Measurements from ENCODE around the gene RDH13. TPM values are rescaled to one million over a fixed set of nuclear protein-coding genes. Genes with fewer than 3 reads are reported as not detected.
"Not testable (repeated sequence)": the region's sequence is repeated elsewhere in the genome, so short reads cannot be mapped to it uniquely, and the experiment has no call there.

RDH13 gene
- total and polyA plus RNA-seq, 9 donors = 7.8 to 17.3 (median 11.8) TPM

GRCh38 chr19:55041627-55042343 lies 21.2 kb downstream of the RDH13 start:
- Histone ChIP-seq H3K36me3 (no peaks in the 10 kb centered on the region), H3K27me3 (no peaks in the 10 kb centered on the region), H3K4me1 (ENCODE audit: insufficient read depth) (no peaks in the 10 kb centered on the region), H3K9me3 (no peaks in the 10 kb centered on the region), H3K4me3 (no peak overlapping the region), H3K27ac (no peak overlapping the region)
- DNase-seq = no peak
- TF ChIP-seq EP300 (IDR thresholded peaks at IDR 0.05) = no peak
- no peak for TF ChIP-seq CTCF (IDR thresholded peaks at IDR 0.05)
- no peak for TF ChIP-seq POLR2A (IDR thresholded peaks at IDR 0.05)
- intact Hi-C loops (cut with DNase I) = no loop called here
- WGBS, 3 donors = 81 to 83% (median 83%) methylated on average over 30 of the region's 30 CpGs

GRCh38 chr19:55041244-55041626 lies 21.7 kb downstream of the RDH13 start:
- Histone ChIP-seq H3K27me3 (no peaks in the 10 kb centered on the region), H3K36me3 (no peaks in the 10 kb centered on the region), H3K4me1 (ENCODE audit: insufficient read depth) (no peaks in the 10 kb centered on the region), H3K9me3 (no peaks in the 10 kb centered on the region), H3K27ac (no peak overlapping the region), H3K4me3 (no peak overlapping the region)
- TF ChIP-seq CTCF (IDR thresholded peaks at IDR 0.05) (no peak), POLR2A (IDR thresholded peaks at IDR 0.05) (no peak), EP300 (IDR thresholded peaks at IDR 0.05) (no peak)
- 89 to 91% (median 91%) methylated on average over 10 of the region's 10 CpGs for WGBS, 3 donors
- intact Hi-C loops (cut with DNase I) = no loop called here
- DNase-seq = no peak

- 87 to 90% (median 87%) methylated on average over 12 of the region's 12 CpGs for WGBS, 3 donors
- intact Hi-C loops (cut with DNase I) = not testable (repeated sequence)
Observed at GRCh38 chr19:55040654-55041053, 22.3 kb downstream of the RDH13 start.

GRCh38 chr19:55037603-55038002 lies 25.3 kb downstream of the RDH13 start:
- H3K4me1 ChIP-seq (ENCODE audit: insufficient read depth); intact Hi-C loops (cut with DNase I); H3K27me3 ChIP-seq; H3K27ac ChIP-seq; H3K4me3 ChIP-seq; H3K36me3 ChIP-seq; DNase-seq; H3K9me3 ChIP-seq: not testable (repeated sequence)
- 64 to 85% (median 70%) methylated on average over 6 of the region's 6 CpGs for WGBS, 3 donors

More at GRCh38 chr19:55040654-55041053, 22.3 kb downstream of the RDH13 start:
- H3K4me3 ChIP-seq; H3K4me1 ChIP-seq (ENCODE audit: insufficient read depth); H3K27me3 ChIP-seq; DNase-seq; H3K9me3 ChIP-seq; H3K27ac ChIP-seq; H3K36me3 ChIP-seq: not testable (repeated sequence)

GRCh38 chr19:55036058-55036457 lies 26.9 kb downstream of the RDH13 start:
- no peak for TF ChIP-seq POLR2A (IDR thresholded peaks at IDR 0.05)
- no peak for TF ChIP-seq CTCF (IDR thresholded peaks at IDR 0.05)
- no peak for TF ChIP-seq EP300 (IDR thresholded peaks at IDR 0.05)
- Histone ChIP-seq H3K27me3 (no peaks in the 10 kb centered on the region), H3K4me3 (no peak overlapping the region), H3K9me3 (no peaks in the 10 kb centered on the region), H3K4me1 (ENCODE audit: insufficient read depth) (no peaks in the 10 kb centered on the region), H3K27ac (no peak overlapping the region), H3K36me3 (no peaks in the 10 kb centered on the region)
- DNase-seq = no peak
- WGBS, 3 donors = 75 to 91% (median 90%) methylated on average over 2 of the region's 2 CpGs
- intact Hi-C loops (cut with DNase I) = no loop called here

Data from ovary (tissue), 9 donors.